NCI-H69 (cell line): ENCODE data around the gene TIPRL.

ENCODE experiments used
- DNase-seq: peaks from one replicate; lab custom pipeline; 2025; lab: John Stamatoyannopoulos, UW

TIPRL gene

DNA sequence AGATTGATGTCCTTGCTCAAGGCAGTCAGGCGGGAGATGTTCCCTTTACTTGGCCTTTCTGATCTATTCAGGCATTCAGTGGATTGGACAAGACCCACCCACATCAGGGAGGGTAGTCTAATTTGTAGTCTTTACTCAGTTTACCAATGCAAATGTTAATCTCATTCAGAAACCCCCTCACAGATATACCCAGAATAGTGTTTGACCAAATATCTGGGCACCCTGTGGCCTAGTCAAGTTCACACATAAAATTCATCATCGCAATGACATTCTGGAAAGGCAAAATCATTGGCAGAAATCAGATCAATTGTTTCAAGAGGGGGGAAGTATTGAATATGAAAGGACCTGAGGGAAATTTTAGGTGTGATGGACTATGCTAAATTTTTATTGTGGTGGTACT lies 34.6 kb downstream of the TIPRL start:
- DNase-seq, result no peak

DNA sequence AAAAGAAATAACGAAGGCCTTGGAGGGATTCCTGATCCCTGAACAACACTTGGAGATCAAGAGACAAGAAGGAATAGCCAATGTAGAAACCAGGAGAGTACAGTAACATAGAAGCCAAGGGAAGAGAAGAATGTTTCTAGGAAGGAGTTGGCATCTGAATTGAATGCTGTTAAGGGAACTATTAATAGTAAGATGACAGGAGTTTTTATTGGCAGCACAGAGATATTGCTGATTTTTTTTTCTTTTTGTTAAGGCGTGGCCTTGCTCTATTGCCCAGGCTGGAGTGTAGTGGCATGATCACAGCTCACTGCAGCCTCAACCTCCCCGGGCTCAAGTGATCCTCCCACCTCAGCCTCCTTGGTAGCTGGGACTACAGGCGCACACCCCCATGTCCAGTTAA lies 37.4 kb downstream of the TIPRL start:
- DNase-seq, result no peak

DNA sequence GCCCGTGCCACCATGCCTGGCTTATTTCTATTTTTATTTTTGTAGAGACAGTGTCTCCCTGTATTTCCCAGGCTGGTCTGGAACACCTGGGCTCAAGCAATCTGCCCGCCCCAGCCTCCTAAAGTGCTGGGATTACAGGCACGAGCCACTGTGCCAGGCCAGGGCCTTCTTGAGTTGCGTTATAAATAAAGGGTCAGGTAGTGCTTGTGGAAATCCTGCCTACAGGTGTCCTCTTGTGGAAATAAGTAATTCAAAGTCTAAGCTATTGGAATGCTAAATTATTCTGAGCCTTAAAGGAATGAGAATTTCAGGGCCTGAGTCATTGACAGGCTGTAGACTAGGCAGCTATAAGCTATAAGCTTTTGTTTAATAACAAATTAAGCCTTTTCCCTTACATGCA lies 38.9 kb downstream of the TIPRL start:
- no peak for DNase-seq

DNA sequence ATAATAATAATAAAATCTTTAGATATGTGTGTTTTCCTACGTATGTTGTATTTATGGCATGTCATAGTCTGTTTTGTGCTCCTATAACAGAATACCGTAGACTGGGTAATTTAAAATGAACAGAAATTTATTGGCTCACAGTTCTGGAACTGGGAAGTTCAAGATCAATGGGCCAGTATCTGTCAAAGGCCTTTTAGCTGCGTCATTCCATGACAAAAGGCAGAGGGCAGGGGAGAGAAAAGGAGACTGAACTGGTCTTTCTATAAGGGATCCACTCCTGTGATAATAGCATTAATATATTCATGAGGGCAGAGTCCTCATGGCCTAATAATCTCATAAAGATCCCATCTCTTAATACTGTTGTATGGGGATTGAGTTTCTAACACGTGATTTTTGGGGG lies 39.9 kb downstream of the TIPRL start:
- DNase-seq, result no peak

DNA sequence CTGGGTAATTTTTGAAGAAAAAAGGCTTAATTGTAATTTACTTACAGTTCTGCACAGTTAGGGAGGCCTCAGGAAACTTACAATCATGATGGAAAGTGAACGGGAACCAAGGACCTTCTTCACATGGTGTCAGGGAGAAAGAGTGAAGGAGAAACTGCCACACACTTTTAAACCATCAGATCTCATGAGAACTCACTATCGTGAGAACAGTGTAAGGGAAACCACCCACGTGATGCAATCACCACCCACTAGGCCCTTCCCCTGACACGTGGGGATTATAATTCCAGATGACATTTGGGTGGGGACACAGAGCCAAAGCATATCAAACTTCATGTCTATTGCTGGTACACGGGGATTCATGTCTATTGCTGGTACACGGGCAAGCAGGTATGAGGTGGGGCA lies 41.7 kb downstream of the TIPRL start:
- DNase-seq, result no peak

DNA sequence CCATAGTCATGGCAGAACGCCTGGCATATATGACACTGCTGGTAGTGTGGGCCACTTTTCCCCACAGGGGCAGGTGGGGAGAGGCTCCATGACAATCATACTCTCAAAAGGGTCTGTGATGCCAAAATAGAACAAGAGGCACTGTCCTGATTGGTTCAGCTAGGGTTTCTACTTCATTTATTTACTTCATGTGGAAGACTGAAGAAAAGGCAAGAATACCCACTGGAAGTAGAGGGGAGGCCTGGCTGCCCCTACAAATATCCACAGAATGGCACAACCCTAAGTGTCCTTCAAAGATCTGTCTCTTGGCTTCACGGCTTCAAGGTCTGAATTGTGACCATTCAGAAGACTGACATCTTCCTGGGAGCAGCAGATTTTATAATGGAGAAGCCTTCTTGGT lies 42.5 kb downstream of the TIPRL start:
- DNase-seq, result no peak

DNA sequence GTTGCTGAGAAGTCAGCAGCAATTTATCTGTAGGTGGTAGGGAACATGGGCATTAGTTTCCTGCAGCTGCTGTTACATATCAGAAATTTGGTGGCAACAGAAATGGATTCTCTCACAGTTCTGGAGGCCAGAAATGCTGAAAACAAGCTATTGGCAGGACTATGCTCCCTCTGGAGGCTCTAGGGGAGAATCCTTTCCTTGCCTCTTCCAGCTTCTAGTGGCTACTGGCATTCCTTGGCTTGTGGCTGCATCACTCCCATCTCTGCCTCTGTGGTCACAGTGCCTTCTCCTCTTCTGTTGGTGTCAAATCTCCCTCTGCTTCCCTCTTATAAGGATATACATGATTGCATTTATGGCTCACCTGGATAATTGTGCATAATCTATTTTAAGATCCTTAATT lies 44.5 kb downstream of the TIPRL start:
- DNase-seq, result no peak

DNA sequence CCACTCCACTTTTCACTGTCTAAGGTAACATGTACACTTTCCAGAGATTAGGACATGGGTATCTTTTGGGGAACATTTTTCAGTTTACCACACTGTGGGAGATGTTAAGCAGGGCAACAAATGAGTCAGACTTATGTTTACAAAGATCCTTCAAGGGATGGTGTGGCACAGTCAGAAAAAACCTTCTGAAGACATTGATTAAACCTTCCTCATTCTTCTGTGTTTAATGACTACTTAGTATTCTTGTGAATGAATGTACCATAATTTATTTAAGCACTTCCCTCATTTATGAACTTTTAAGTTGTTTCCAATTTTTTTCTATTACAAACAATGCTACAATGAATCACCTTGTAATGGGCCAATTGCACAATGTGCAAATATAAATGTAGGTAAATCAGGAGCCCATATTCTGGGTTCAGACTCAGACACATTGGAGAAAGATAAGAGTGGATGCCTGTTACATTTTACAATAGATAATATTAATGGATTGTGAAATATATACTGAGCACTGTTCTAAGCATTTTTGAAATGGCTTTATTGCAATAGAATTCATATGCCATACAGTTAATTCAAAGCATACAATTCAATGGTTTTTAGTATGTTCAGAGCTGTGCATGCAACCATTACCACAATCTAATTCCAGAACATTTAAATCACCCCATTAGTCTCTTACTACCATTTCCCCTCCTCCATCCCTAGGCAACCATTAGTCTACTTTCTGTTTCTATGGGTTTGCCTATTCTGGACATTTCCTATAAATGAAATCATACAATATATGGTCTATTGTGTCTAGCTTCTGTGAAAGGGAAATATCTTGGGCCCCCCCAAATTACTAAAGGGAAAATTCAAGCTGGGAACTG lies 45.1 kb downstream of the TIPRL start:
- DNase-seq, result peak; percentile 23

DNA sequence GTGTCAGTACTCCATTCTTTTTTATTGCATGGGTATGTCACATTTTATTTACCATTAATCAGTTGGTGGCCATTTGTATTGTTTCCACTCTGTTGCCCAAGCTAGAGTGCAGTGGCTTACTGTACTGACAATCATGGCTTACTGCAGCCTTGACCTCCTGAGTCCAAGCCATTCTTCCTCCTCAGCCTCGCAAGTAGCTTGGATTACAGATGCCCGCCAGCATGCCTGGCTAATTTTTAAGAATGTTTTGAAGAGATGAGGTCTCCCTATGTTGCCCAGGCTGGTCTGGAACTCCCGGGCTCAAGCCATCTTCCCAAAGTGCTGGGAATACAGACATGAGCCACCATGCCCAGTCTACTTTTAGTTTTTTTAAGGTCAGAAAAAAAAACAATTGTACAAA lies 46.2 kb downstream of the TIPRL start:
- DNase-seq, result no peak

DNA sequence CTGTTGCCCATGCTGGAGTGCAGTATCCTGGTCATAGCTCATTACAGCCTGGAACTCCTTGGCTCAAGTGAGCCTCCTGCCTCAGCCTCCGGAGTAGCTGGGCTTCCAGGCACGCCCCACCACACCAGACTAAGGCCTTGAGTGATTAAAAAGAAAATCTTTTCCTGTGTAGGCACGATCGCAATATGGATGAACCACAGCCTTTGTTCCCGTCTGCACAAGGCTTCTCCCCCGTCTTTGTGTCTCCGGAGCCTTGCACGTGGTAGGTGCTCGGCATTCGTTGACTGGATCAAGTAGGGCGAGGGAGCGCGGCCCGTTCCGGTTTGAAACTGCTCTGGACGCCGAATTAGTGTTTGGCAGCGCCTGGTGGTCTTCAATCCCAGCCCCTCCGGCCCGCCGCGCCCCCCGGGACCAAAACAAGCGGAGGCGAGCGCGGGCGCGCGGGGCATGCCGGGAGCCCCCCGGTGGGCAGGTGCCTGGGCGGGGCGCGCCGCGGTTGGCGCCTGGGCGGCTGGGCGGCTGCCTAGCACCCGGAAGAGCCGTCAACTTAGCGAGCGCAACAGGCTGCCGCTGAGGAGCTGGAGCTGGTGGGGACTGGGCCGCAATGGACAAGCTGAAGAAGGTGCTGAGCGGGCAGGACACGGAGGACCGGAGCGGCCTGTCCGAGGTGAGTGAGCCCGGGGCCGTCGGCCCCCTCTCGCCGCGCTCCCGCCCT lies 46.9 kb downstream of the TIPRL start, which contains the start of gene SFT2D2:
Gene SFT2D2, plus strand, starts transcription at position 529 of the 715 bp plus-strand sequence. Its CDS starts 76 bp downstream, at position 605.
- DNase-seq, result peak; percentile 94

DNA sequence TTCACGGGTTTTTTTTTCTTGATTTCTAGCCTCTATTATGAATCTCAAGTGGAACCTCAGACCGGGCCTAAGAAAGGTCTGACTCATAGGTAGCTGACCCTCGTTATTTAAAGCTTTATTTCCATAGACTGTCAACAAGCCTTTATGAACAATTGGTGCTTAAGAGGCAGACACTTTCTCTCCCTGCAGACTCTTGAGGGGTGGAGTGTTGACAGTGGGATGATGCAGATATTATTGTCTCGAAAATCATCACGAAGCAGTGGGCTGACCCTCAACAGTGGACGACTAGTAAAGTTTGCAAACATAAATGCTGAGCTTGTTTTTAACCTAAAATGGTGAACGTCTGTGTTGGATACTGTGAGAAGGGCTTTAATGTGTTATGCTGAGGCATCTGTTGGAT lies 48.9 kb downstream of the TIPRL start:
- peak; percentile 29 for DNase-seq

DNA sequence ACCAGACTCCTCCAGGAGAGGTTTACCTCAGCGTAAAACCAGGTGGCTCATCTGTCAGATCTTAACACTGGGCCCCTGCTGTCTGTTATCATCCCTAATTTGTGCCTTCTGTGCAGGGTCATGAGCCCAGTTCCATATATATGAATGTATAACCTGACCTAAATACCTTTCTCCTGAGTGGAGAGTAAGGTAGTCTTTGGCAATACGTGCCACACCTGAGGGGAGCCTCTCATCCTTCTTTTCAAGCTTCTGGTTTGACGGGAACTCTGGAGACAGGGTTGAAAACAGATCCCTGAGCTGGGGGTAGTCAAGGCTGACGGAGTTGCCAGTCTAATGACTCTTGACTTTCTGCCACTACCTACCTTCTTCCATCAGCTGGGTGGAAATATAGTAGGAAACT lies 51.1 kb downstream of the TIPRL start:
- no peak for DNase-seq

DNA sequence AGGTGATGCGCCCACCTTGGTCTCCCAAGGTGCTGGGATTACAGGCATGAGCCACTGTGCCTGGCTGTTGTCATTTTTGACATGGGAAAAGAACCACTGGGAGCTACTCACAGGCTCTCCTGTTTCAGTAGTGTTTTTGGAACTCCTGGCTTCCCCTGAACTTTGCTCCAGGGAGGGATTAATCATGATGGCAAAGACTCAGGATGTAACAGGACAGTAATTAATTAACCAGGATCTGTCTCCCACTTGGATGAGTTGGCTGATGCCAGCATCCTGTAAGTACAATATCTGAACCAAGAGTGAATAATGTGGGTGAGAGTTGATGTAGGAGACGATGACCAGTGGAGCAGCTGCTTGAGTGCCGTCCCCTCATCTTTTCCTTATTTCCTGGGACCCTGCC lies 51.9 kb downstream of the TIPRL start:
- no peak for DNase-seq

DNA sequence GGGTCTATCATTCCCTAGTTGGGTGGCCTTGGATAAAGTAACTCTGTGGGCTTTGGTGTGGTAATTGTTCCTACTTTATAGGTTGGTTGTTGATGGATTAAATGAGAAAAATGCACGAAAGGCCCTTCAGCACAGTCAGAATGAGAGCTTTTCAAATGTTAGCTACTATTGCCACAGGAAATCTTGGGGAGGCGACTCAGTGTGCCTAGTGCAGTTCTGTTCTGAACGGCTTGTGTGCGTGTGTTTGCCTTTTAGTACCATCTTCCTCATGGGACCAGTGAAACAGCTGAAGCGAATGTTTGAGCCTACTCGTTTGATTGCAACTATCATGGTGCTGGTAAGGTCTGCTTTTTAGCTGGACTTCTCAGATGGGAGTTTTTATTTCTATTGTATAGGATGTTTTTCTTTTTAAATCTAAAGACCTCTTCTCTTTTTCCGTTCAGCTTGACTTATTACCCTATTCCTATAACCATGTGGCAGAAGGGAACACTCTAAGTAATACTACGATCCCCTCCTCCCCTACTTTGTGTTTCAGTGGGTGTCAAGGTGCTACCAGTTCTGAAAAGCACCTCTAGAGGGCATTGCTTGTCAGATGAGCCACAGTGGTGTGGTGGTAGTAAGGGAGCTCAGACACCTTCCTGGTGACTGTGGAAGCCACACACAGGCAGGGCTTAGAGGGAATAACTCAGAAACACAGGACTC lies 56.2 kb downstream of the TIPRL start:
- peak; percentile 81 for DNase-seq

DNA sequence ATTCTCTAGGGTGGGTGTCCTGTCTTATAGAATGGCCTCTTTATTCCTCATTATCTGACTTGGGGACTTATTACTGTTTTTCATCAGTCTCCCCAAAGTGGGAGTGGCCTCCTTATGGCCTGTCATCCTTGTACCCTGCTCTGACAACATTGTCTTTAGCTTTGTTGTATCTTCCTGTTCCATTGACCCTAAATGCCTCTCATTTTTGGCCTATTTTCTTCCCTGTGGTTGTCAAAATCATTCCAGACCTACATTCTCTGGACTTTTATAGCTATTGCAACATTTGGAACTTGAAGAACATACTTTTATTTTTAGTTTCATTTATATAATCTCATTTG lies 56.8 kb downstream of the TIPRL start:
- no peak for DNase-seq

DNA sequence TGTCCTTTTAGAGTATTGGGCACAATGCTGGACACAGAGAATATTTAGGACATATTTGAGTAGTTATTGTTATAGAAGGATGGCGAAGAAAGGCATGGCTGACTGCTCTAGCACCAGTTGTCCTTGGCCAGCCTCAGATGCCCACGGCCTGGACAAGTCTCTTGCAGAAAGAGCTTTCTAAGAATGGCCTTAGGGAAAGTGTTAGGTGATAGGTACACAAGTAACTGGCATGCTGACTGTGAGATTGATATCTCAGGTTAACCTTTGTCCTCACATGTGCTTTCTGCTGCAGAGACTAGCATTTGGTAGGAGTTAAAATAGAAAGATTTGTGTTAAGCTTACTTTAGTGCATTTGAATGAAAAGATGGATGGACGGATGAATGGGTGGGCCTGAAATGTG lies 57.2 kb downstream of the TIPRL start:
- no peak for DNase-seq

DNA sequence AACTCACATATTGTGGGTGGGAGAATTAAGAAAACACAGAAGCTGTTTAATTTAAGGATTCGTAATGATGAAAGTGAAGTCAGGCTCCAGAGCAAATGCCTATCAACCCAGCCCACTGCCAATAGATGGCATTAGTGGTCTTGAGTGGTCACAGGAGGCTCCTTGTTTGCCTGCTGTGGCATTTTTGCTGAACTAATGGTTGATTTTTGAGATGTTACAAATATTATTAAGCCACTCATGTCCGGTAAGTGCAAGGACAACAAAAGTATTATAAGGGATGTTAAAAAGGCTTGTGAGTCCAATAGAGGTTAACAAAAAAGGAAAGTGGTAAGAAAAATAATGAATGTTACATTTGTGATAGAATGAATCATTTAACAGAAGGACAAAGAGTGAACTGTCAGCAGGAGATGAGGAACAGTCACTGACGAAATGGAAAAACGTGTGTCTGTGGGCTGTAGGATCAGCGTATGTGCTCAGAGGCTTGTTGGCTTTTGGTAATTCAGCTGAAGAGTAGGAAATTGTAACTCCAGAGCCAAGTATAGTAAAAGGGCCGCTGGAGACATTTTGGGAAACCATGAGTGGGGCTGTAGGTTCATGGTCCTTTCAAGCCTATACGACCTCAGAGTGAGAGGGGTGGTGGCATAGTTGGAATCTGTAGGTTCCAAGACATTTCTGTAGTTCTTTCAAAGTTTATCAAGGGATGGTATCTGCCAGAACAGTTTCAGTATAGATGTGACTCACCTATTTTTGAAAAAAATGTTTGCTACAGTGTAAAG lies 58.3 kb downstream of the TIPRL start:
- DNase-seq, result no peak

DNA sequence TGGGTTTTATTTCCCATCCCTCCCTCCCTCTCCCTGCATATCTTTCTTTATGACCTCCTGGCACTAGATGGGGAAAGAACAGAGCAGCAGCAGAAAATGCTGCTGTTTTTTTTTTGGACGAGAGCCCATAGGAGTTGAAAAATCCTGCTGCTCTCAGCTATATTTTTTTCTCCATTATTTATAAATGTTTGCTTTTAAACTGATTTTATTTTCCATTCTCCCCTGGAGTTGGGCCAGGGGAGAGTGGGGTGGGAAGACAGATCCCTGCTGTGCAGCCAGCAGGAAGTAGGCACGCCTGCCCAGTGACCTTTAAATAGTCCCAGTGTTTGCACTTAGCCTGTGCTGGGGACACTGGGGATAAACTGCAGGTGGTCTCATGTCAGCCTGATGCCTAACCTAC lies 64.4 kb downstream of the TIPRL start:
- peak; percentile 89 for DNase-seq

DNA sequence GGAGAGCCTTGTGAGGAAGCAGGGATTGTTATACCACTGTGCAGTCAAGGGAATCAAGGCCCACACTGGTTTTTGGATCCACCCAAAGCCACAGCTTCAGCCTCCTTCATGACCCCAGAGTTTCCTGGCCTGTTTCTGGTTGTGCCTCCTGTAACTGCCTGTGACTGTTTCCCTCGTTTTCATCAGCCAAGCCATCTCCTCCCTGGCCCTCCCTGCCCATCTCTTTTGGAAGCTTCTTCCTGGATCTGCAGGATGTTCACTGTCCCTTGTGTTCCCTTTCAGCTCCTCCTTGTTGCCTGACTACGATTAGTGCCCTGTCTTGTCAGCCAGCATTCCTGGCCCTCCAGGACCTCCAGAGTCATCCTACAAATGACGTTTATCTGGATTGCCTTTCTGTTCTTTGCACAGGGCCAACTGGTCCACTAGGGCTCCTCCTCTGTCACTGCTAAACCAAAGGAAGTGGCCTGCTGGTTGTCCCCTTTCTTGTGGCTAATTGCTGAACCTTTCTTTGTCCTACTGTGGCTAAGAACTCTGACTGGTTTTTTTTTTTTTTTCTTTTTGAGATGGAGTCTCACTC lies 65.0 kb downstream of the TIPRL start:
- peak; percentile 60 for DNase-seq

DNA sequence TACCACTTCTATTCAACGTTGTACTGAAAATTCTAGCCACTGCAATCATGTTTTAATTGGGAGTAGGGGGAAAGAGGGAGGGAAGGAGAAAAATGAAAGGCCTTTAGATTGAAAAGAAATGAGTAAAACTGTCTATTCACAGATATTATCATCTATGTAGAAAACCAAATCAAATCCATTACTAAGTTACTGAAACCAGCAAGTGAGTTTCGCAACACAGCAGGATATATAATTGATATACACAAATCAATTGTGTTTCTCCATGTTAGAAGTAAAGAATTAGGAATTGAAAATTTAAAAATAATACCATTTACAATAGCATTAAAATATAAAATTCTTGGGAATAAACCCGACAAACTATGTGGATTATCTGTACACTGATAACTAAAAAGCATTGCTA lies 66.3 kb downstream of the TIPRL start:
- no peak for DNase-seq

DNA sequence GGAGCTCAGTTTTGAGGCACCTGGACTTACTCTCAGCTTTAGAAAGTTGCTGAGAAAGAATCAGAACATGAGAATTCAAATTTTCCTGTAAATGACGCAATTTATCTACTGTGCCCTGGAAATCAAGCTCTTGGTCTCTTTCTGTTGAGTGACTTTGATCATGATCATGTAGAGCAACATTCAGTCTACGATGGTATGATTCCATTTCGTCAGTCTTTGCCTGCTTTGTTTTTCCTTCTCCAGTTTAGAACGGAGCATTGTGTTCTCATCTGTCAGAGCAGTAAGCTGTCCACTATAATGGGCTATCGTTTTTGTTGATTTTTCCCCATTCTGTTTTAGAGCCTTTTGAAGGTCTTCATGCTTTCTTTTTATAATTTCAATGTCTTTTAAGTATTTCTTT lies 67.7 kb downstream of the TIPRL start:
- no peak for DNase-seq
